ENCODE results near the gene CX3CL1.
"Not testable (repeated sequence)": the region's sequence is repeated elsewhere in the genome, so short reads cannot be mapped to it uniquely, and the experiment has no call there.

Gene CX3CL1

DNA sequence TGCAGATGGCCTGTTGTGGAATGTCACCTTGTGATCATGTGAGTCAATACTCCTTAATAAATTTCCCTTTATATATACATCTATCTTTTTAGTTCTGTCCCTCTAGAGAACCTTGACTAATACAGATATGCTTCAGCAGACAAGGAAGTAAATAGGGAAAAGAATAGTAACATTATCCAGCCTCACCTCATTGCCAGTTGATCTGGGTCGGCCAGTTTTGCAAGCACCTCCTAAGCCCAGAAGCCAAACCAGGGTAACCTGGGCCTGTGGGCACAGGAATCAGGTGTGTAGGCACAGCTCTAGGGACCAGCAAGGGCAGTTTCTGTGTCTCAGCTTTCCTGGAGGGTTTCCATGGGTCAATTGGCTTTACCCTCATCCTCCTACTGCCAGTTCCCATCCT, 20.4 kb downstream of the CX3CL1 start:
- ATAC-seq (ENCODE audit: insufficient read depth, low read depth) = no peak
- no peak overlapping the region for H3K27ac ChIP-seq (ENCODE audit: low read length)

DNA sequence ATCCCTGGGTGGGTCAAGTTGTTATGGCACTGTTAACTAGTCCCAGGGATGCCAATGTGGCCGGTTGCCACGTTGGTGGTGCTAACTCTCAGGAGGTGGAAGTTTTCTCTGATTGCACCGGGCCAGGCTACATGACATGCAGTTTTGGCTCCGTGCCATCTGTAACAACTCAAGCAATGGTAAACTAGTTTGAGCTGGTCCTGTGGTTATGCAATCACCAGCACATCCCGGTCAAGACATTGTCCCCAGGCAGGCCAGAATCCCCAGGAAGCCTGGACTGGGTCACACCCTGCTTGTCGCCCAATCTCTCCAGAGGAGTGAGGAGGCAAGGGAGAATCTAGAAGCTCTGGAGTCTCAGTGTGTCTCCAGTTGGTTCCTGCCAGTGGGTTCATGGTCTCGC, 22.2 kb downstream of the CX3CL1 start:
- no peak for DNase-seq
- Histone ChIP-seq H2AFZ (ENCODE audit: low read depth, low read length) (no peak overlapping the region), H4K20me1 (ENCODE audit: insufficient read depth, low read length) (no peaks in the 10 kb centered on the region), H3K4me2 (ENCODE audit: insufficient read depth, low read length) (no peak overlapping the region), H3K36me3 (ENCODE audit: insufficient read depth, low read length) (no peaks in the 10 kb centered on the region), H3K9me3 (ENCODE audit: insufficient read depth, low read length, severe bottlenecking) (no peaks in the 10 kb centered on the region), H3K79me2 (ENCODE audit: insufficient read depth, low read length) (no peaks in the 10 kb centered on the region), H3K9ac (ENCODE audit: low read depth, low read length) (no peak overlapping the region), H3K27ac (ENCODE audit: low read length) (no peak overlapping the region), H3K4me1 (ENCODE audit: insufficient read depth, low read length) (no peaks in the 10 kb centered on the region), H3K27me3 (ENCODE audit: insufficient read depth, low read length, poor library complexity) (peaks cover 3% of the 10 kb centered on the region), H3K4me3 (ENCODE audit: low read depth in 1 of 2, low read length in 2 of 2) (no peak overlapping the region)
- TF ChIP-seq, protein P1, sequence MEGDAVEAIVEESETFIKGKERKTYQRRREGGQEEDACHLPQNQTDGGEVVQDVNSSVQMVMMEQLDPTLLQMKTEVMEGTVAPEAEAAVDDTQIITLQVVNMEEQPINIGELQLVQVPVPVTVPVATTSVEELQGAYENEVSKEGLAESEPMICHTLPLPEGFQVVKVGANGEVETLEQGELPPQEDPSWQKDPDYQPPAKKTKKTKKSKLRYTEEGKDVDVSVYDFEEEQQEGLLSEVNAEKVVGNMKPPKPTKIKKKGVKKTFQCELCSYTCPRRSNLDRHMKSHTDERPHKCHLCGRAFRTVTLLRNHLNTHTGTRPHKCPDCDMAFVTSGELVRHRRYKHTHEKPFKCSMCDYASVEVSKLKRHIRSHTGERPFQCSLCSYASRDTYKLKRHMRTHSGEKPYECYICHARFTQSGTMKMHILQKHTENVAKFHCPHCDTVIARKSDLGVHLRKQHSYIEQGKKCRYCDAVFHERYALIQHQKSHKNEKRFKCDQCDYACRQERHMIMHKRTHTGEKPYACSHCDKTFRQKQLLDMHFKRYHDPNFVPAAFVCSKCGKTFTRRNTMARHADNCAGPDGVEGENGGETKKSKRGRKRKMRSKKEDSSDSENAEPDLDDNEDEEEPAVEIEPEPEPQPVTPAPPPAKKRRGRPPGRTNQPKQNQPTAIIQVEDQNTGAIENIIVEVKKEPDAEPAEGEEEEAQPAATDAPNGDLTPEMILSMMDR (IDR thresholded peaks at IDR 0.05; ENCODE audit: borderline replicate concordance, extremely low read depth, low read length, poor library complexity, severe bottlenecking) = no peak
- no peak for TF ChIP-seq EZH2 (IDR thresholded peaks at IDR 0.05; ENCODE audit: borderline replicate concordance, low read depth, low read length, severe bottlenecking)
- no peak for ATAC-seq (ENCODE audit: insufficient read depth, low read depth)

More for the DNA sequence above, 20.4 kb downstream of the CX3CL1 start:
- Histone ChIP-seq H3K27me3 (ENCODE audit: insufficient read depth, low read length, poor library complexity) (peaks cover 3% of the 10 kb centered on the region), H3K9me3 (ENCODE audit: insufficient read depth, low read length, severe bottlenecking) (no peaks in the 10 kb centered on the region), H4K20me1 (ENCODE audit: insufficient read depth, low read length) (no peaks in the 10 kb centered on the region), H3K4me1 (ENCODE audit: insufficient read depth, low read length) (no peaks in the 10 kb centered on the region), H2AFZ (ENCODE audit: low read depth, low read length) (no peak overlapping the region), H3K79me2 (ENCODE audit: insufficient read depth, low read length) (no peaks in the 10 kb centered on the region), H3K9ac (ENCODE audit: low read depth, low read length) (no peak overlapping the region), H3K36me3 (ENCODE audit: insufficient read depth, low read length) (no peaks in the 10 kb centered on the region), H3K4me3 (ENCODE audit: low read depth in 1 of 2, low read length in 2 of 2) (no peak overlapping the region), H3K4me2 (ENCODE audit: insufficient read depth, low read length) (no peak overlapping the region)
- DNase-seq = no peak
- TF ChIP-seq, protein P1 (IDR thresholded peaks at IDR 0.05; ENCODE audit: borderline replicate concordance, extremely low read depth, low read length, poor library complexity, severe bottlenecking) = no peak
- no peak for TF ChIP-seq EZH2 (IDR thresholded peaks at IDR 0.05; ENCODE audit: borderline replicate concordance, low read depth, low read length, severe bottlenecking)

DNA sequence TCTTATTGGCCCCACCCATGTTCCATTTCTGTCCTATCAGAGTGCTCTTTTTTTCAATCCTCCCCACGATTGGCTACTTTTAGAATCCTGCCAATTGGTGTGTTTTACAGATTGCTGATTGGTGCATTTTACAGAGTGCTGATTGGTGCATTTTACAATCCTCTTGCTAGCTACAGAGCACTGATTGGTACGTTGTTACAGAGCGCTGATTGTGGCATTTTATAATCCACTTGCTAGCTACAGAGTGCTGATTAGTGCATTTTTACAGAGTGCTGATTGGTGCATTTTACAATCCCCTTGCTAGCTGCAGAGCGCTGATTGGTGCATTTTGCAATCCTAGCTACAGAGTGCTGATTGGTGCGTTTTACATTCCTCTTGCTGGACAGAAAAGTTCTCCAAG, 22.7 kb downstream of the CX3CL1 start:
- H4K20me1 ChIP-seq (ENCODE audit: insufficient read depth, low read length) = no peaks in the 10 kb centered on the region
- H3K27ac ChIP-seq (ENCODE audit: low read length) = no peak overlapping the region
- H3K4me1 ChIP-seq (ENCODE audit: insufficient read depth, low read length) = no peaks in the 10 kb centered on the region
- H3K9me3 ChIP-seq (ENCODE audit: insufficient read depth, low read length, severe bottlenecking) = no peaks in the 10 kb centered on the region
- no peak overlapping the region for H3K4me2 ChIP-seq (ENCODE audit: insufficient read depth, low read length)
- H2AFZ ChIP-seq (ENCODE audit: low read depth, low read length) = no peak overlapping the region
- H3K27me3 ChIP-seq (ENCODE audit: insufficient read depth, low read length, poor library complexity) = peaks cover 3% of the 10 kb centered on the region
- H3K9ac ChIP-seq (ENCODE audit: low read depth, low read length) = no peak overlapping the region
- no peak for TF ChIP-seq EZH2 (IDR thresholded peaks at IDR 0.05; ENCODE audit: borderline replicate concordance, low read depth, low read length, severe bottlenecking)
- TF ChIP-seq, protein P1 (IDR thresholded peaks at IDR 0.05; ENCODE audit: borderline replicate concordance, extremely low read depth, low read length, poor library complexity, severe bottlenecking) = no peak
- H3K79me2 ChIP-seq (ENCODE audit: insufficient read depth, low read length) = no peaks in the 10 kb centered on the region
- DNase-seq = no peak
- no peak overlapping the region for H3K4me3 ChIP-seq (ENCODE audit: low read depth in 1 of 2, low read length in 2 of 2)
- no peaks in the 10 kb centered on the region for H3K36me3 ChIP-seq (ENCODE audit: insufficient read depth, low read length)
- no peak for ATAC-seq (ENCODE audit: insufficient read depth, low read depth)

DNA sequence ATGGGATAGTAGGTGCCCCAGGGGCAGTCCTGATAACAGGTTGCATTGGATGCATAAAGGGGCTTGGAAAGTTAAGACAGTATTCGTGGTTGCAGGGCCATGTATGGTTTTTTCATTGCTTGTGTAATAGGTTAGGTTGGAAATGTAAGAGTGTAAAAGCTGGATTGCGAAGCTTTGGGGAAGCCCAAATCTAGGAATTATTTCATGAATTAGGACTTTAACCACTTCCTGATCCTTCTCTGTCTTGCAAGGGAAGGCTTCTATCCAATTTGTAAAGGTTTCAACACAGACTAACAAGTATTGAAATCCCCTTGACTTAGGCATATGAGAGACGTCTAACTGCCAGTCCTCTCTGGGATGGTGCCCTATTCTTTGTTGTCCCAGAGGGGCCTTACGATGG, 24.5 kb downstream of the CX3CL1 start:
- Histone ChIP-seq H4K20me1 (ENCODE audit: insufficient read depth, low read length) (no peaks in the 10 kb centered on the region), H3K27ac (ENCODE audit: low read length) (no peak overlapping the region), H3K4me3 (ENCODE audit: low read depth in 1 of 2, low read length in 2 of 2) (no peak overlapping the region), H3K36me3 (ENCODE audit: insufficient read depth, low read length) (no peaks in the 10 kb centered on the region), H3K4me1 (ENCODE audit: insufficient read depth, low read length) (no peaks in the 10 kb centered on the region), H3K4me2 (ENCODE audit: insufficient read depth, low read length) (no peak overlapping the region), H3K79me2 (ENCODE audit: insufficient read depth, low read length) (no peaks in the 10 kb centered on the region), H3K27me3 (ENCODE audit: insufficient read depth, low read length, poor library complexity) (no peaks in the 10 kb centered on the region), H2AFZ (ENCODE audit: low read depth, low read length) (no peak overlapping the region), H3K9me3 (ENCODE audit: insufficient read depth, low read length, severe bottlenecking) (no peaks in the 10 kb centered on the region), H3K9ac (ENCODE audit: low read depth, low read length) (no peak overlapping the region)
- DNase-seq = no peak
- no peak for TF ChIP-seq EZH2 (IDR thresholded peaks at IDR 0.05; ENCODE audit: borderline replicate concordance, low read depth, low read length, severe bottlenecking)
- TF ChIP-seq, protein P1 (IDR thresholded peaks at IDR 0.05; ENCODE audit: borderline replicate concordance, extremely low read depth, low read length, poor library complexity, severe bottlenecking) = no peak
- ATAC-seq (ENCODE audit: insufficient read depth, low read depth) = no peak

DNA sequence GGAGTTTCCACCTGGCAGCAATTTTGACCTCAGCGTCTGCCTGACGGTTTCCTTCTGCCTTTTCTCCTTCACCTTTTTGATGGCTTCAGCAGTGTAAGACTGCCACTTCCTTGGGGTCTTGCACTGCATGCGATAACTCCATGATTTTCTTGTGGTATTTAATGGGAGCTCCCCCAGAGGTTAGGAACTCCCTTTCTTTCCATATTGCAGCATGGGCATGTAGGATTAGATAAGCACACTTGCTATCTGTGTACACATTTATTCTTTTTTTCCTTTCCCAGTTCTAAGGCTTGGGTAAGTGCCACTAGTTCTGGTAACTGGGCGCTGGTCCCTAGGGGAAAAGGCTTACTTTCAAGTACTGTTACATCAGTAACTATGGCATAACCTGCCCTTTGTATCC, 25.2 kb downstream of the CX3CL1 start:
- ATAC-seq (ENCODE audit: insufficient read depth, low read depth); DNase-seq; H3K4me2 ChIP-seq (ENCODE audit: insufficient read depth, low read length); H3K36me3 ChIP-seq (ENCODE audit: insufficient read depth, low read length); H3K4me3 ChIP-seq (ENCODE audit: low read depth in 1 of 2, low read length in 2 of 2); H3K79me2 ChIP-seq (ENCODE audit: insufficient read depth, low read length); H3K27ac ChIP-seq (ENCODE audit: low read length); H4K20me1 ChIP-seq (ENCODE audit: insufficient read depth, low read length); H3K4me1 ChIP-seq (ENCODE audit: insufficient read depth, low read length); H3K9ac ChIP-seq (ENCODE audit: low read depth, low read length); H2AFZ ChIP-seq (ENCODE audit: low read depth, low read length); H3K9me3 ChIP-seq (ENCODE audit: insufficient read depth, low read length, severe bottlenecking); H3K27me3 ChIP-seq (ENCODE audit: insufficient read depth, low read length, poor library complexity): not testable (repeated sequence)

Measured in DND-41 (cell line).